Type B pancreatic cell (in vitro differentiated cells): ENCODE results near the gene THG1L. TPM values are rescaled to one million over a fixed set of nuclear protein-coding genes. Genes with fewer than 3 reads are reported as not detected.

Source experiments
- DNase-seq: peaks from one replicate; pipeline ENCODE4 v3.0.0; 2021; ENCODE audit warnings: mixed read lengths; ENCODE audit not compliant: unreplicated experiment; ENCODE audit errors: extremely low spot score
- H3K27ac Mint-ChIP-seq: 2 replicates; pipeline ENCODE4 v1.8.0; 2021; ENCODE audit warnings: mild to moderate bottlenecking, mixed read lengths
- H3K27me3 Mint-ChIP-seq: 2 replicates; pipeline ENCODE4 v1.8.0; 2021; ENCODE audit warnings: mixed read lengths
- H3K36me3 Mint-ChIP-seq: 2 replicates; pipeline ENCODE4 v1.8.0; 2021; ENCODE audit warnings: mixed read lengths
- H3K4me1 Mint-ChIP-seq: one replicate; pipeline ENCODE4 v1.8.0; 2021; ENCODE audit warnings: mixed read lengths; ENCODE audit not compliant: unreplicated experiment
- H3K4me3 Mint-ChIP-seq: 2 replicates; pipeline ENCODE4 v1.8.0; 2021; ENCODE audit warnings: mild to moderate bottlenecking, mixed read lengths
- H3K9me3 Mint-ChIP-seq: 2 replicates; pipeline ENCODE4 v1.8.0; 2021; ENCODE audit warnings: mixed read lengths
- CTCF ChIP-seq: fragments of 200-600 bp; sonication (generic); conservative IDR thresholded peaks from 2 replicates; pipeline ENCODE4 v1.5.0; 2021; ENCODE audit warnings: antibody characterized with exemption, mild to moderate bottlenecking
- total RNA-seq: library from RNA; stranded (reverse); gene quantifications from 2 replicates; pipeline ENCODE4 v1.2.1, GENCODE V29; 2021; ENCODE audit warnings: low replicate concordance

The THG1L gene
- total RNA-seq, 1 donor from 2014 or later, result 13.6 TPM

- no peaks in the 10 kb centered on the region for H3K9me3 Mint-ChIP-seq
- H3K27ac Mint-ChIP-seq, result no peak overlapping the region
- TF ChIP-seq CTCF, result no peak
- no peaks in the 10 kb centered on the region for H3K36me3 Mint-ChIP-seq
- peaks cover 7% of the 10 kb centered on the region for H3K4me1 Mint-ChIP-seq
- H3K4me3 Mint-ChIP-seq, result no peak overlapping the region
- H3K27me3 Mint-ChIP-seq, result peaks cover 9% of the 10 kb centered on the region
- DNase-seq, result no peak
These were observed 36.5 kb downstream of the THG1L start for GRCh38 chr5:157767689-157768088.

GRCh38 chr5:157770665-157771064 is 39.4 kb downstream of the THG1L start:
- no peak overlapping the region for H3K27ac Mint-ChIP-seq
- peaks cover 5% of the 10 kb centered on the region for H3K27me3 Mint-ChIP-seq
- no peaks in the 10 kb centered on the region for H3K9me3 Mint-ChIP-seq
- TF ChIP-seq CTCF, result no peak
- H3K4me1 Mint-ChIP-seq, result no peaks in the 10 kb centered on the region
- DNase-seq, result no peak
- no peak overlapping the region for H3K4me3 Mint-ChIP-seq
- no peaks in the 10 kb centered on the region for H3K36me3 Mint-ChIP-seq

- no peak overlapping the region for H3K4me3 Mint-ChIP-seq
- H3K27me3 Mint-ChIP-seq, result peaks cover 5% of the 10 kb centered on the region
- TF ChIP-seq CTCF, result no peak
- H3K4me1 Mint-ChIP-seq, result no peaks in the 10 kb centered on the region
- no peaks in the 10 kb centered on the region for H3K9me3 Mint-ChIP-seq
- H3K36me3 Mint-ChIP-seq, result no peaks in the 10 kb centered on the region
- DNase-seq, result no peak
- no peak overlapping the region for H3K27ac Mint-ChIP-seq
These were observed 40.9 kb downstream of the THG1L start for GRCh38 chr5:157772127-157772526.

- H3K27ac Mint-ChIP-seq, result no peak overlapping the region
- H3K4me3 Mint-ChIP-seq, result no peak overlapping the region
- peaks cover 2% of the 10 kb centered on the region for H3K27me3 Mint-ChIP-seq
- DNase-seq, result no peak
- H3K4me1 Mint-ChIP-seq, result no peaks in the 10 kb centered on the region
- H3K36me3 Mint-ChIP-seq, result no peaks in the 10 kb centered on the region
- no peak for TF ChIP-seq CTCF
- H3K9me3 Mint-ChIP-seq, result no peaks in the 10 kb centered on the region
These were observed 47.0 kb downstream of the THG1L start for GRCh38 chr5:157778121-157778805.

GRCh38 chr5:157779221-157779620 is 48.0 kb downstream of the THG1L start:
- no peak for TF ChIP-seq CTCF
- H3K27ac Mint-ChIP-seq, result no peak overlapping the region
- H3K4me1 Mint-ChIP-seq, result no peaks in the 10 kb centered on the region
- peaks cover 3% of the 10 kb centered on the region for H3K36me3 Mint-ChIP-seq
- H3K4me3 Mint-ChIP-seq, result no peak overlapping the region
- H3K27me3 Mint-ChIP-seq, result no peaks in the 10 kb centered on the region
- H3K9me3 Mint-ChIP-seq, result no peaks in the 10 kb centered on the region
- DNase-seq, result no peak
